ENCODE data around the gene ANK3.

DNA sequence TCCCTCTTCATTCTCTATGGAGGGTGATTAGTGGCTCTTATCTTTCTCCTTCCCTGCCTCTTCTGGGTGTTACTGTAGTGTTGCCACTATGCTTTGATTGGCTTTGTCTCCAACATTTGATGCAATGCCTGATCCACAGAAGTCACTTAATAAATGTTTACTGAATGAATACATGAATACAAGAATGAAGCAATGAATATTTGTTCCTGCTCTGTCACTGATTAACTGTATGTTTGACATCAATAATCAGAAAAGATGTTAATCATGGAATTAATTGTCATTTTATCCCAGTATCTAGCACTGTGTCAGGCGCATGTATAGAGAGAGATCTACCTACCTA lies 4.3 kb downstream of the ANK3 start:
- TF ChIP-seq, protein P1, sequence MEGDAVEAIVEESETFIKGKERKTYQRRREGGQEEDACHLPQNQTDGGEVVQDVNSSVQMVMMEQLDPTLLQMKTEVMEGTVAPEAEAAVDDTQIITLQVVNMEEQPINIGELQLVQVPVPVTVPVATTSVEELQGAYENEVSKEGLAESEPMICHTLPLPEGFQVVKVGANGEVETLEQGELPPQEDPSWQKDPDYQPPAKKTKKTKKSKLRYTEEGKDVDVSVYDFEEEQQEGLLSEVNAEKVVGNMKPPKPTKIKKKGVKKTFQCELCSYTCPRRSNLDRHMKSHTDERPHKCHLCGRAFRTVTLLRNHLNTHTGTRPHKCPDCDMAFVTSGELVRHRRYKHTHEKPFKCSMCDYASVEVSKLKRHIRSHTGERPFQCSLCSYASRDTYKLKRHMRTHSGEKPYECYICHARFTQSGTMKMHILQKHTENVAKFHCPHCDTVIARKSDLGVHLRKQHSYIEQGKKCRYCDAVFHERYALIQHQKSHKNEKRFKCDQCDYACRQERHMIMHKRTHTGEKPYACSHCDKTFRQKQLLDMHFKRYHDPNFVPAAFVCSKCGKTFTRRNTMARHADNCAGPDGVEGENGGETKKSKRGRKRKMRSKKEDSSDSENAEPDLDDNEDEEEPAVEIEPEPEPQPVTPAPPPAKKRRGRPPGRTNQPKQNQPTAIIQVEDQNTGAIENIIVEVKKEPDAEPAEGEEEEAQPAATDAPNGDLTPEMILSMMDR (IDR thresholded peaks at IDR 0.05) = no peak
- no peak for TF ChIP-seq POLR2A (IDR thresholded peaks at IDR 0.05)
